KMS-11 (cell line): ENCODE measurements around the gene OR10G2.

Experiments used
- H2AFZ ChIP-seq: fragments of 200-600 bp; sonication (generic); 2 replicates; pipeline ENCODE4 v1.6.1; 2016; ENCODE audit warnings: antibody characterized with exemption, mixed run types, low read depth
- H3K27ac ChIP-seq: fragments of 200-600 bp; sonication (generic); 2 replicates; pipeline ENCODE4 v1.6.1; 2016; ENCODE audit warnings: mild to moderate bottlenecking, mixed run types
- H3K27me3 ChIP-seq: fragments of 200-600 bp; sonication (generic); 2 replicates; pipeline ENCODE4 v1.6.1; 2017; ENCODE audit warnings: mild to moderate bottlenecking, low read depth, mixed run types, moderate library complexity; ENCODE audit not compliant: insufficient read depth
- H3K36me3 ChIP-seq: fragments of 200-600 bp; sonication (generic); 2 replicates; pipeline ENCODE4 v1.6.1; 2017; ENCODE audit warnings: mild to moderate bottlenecking, mixed run types; ENCODE audit not compliant: insufficient read depth
- H3K4me1 ChIP-seq: fragments of 200-600 bp; sonication (generic); 2 replicates; pipeline ENCODE4 v1.6.1; 2016; ENCODE audit warnings: mild to moderate bottlenecking, low read depth, mixed run types; ENCODE audit not compliant: poor library complexity, severe bottlenecking
- H3K4me2 ChIP-seq: fragments of 200-600 bp; sonication (generic); 2 replicates; pipeline ENCODE4 v1.7.0; 2016; ENCODE audit warnings: mild to moderate bottlenecking, mixed run types
- H3K4me3 ChIP-seq: fragments of 200-600 bp; sonication (generic); IDR thresholded peaks from 2 replicates; pipeline ENCODE4 v1.6.1; 2017; ENCODE audit warnings: low read depth, low read length, mixed read lengths; ENCODE audit not compliant: insufficient read depth
- H3K79me2 ChIP-seq: fragments of 200-600 bp; sonication (generic); 2 replicates; pipeline ENCODE4 v1.6.1; 2016; ENCODE audit warnings: low read depth, mixed run types; ENCODE audit not compliant: insufficient read depth
- H3K9ac ChIP-seq: fragments of 200-600 bp; sonication (generic); 2 replicates; pipeline ENCODE4 v1.6.1; 2016; ENCODE audit warnings: mild to moderate bottlenecking, mixed run types
- H4K20me1 ChIP-seq: fragments of 200-600 bp; sonication (generic); 2 replicates; pipeline ENCODE4 v1.6.1; 2016; ENCODE audit warnings: mild to moderate bottlenecking, mixed run types; ENCODE audit not compliant: insufficient read depth
- CTCF ChIP-seq: fragments of 200-600 bp; sonication (generic); conservative IDR thresholded peaks from 2 replicates; pipeline ENCODE4 v1.6.1; 2017; ENCODE audit warnings: low read depth, mild to moderate bottlenecking, antibody characterized with exemption, low read length, moderate library complexity, mixed read lengths

Gene OR10G2

DNA sequence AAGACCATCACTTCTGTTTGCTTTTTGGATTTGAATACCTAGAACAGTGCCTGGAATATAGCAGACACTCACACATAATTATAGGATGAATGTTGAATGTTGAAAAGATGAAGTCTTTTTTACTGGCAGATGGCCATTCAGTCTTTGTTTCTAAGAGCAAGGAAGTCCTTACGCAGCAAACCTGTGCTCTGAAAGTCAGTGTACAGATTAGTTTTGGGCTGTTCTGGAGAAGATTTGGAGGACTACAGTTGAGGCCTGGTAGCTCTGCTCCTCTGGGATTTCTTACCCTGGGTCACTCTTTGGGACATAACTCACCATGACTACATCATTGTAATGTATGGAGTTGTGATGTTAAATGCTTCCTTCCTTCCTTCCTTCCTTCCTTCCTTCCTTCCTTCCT, 22.2 kb upstream of the OR10G2 start:
- TF ChIP-seq CTCF: no peak
- no peak overlapping the region for H3K27ac ChIP-seq

DNA sequence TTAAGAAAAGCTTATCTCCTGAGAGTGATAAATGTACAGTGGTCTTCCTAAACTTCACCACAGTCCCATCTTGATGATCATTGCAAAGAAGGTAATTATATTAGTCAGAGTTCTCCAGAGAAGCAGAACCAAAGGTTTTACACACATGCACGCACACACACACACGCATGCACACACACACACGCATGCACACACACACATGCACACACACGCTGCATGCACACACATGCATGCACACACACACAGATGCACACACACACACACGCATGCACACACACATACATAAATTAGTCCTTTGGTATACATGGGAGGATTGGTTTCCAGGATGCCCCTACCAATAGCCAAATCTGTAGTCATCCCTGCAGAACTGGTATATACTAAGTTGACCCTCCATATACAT, 19.5 kb upstream of the OR10G2 start:
- Histone ChIP-seq H3K79me2 (no peaks in the 10 kb centered on the region), H3K4me3 (no peak overlapping the region), H3K27me3 (no peaks in the 10 kb centered on the region), H2AFZ (no peak overlapping the region), H3K4me1 (no peaks in the 10 kb centered on the region), H3K36me3 (no peaks in the 10 kb centered on the region), H3K4me2 (no peak overlapping the region), H3K9ac (no peak overlapping the region), H4K20me1 (no peaks in the 10 kb centered on the region), H3K27ac (no peak overlapping the region)
- TF ChIP-seq CTCF: no peak

More for the DNA sequence above, 22.2 kb upstream of the OR10G2 start:
- Histone ChIP-seq H3K36me3 (no peaks in the 10 kb centered on the region), H3K9ac (no peak overlapping the region), H3K79me2 (no peaks in the 10 kb centered on the region), H3K4me3 (no peak overlapping the region), H3K4me1 (no peaks in the 10 kb centered on the region), H3K27me3 (no peaks in the 10 kb centered on the region), H3K4me2 (no peak overlapping the region), H4K20me1 (no peaks in the 10 kb centered on the region), H2AFZ (no peak overlapping the region)

DNA sequence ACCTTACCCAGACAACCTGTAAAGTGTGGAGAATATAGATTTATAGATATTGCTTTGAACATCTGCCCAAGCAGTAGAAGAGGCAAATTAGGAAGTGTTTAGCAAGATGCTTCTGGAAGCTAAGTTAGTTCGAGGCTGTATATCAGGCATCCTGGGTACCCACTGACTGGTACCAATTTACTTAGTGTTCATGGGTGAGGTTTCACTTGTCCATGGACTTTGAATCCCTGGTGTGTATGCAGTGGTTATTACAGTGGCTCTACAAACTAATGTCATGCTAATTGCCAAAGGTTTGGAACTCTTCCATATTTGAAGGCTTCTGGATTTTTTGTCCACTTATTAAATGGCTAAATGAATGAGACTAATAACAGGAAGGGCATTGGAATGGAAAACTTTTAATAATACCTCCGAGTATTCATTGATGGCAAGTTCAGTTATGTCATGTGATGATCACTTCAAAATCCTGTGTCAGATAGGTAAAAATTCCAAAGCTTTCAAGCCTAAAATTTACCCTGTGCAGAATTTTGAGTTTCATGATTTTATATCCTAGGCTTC, 18.7 kb upstream of the OR10G2 start, which contains the start of gene OR4E2:
Gene OR4E2 (plus strand): TSS at position 505 of the 555 bp plus-strand sequence. CDS start 11,248 bp downstream, outside the sequence.
- no peaks in the 10 kb centered on the region for H4K20me1 ChIP-seq

DNA sequence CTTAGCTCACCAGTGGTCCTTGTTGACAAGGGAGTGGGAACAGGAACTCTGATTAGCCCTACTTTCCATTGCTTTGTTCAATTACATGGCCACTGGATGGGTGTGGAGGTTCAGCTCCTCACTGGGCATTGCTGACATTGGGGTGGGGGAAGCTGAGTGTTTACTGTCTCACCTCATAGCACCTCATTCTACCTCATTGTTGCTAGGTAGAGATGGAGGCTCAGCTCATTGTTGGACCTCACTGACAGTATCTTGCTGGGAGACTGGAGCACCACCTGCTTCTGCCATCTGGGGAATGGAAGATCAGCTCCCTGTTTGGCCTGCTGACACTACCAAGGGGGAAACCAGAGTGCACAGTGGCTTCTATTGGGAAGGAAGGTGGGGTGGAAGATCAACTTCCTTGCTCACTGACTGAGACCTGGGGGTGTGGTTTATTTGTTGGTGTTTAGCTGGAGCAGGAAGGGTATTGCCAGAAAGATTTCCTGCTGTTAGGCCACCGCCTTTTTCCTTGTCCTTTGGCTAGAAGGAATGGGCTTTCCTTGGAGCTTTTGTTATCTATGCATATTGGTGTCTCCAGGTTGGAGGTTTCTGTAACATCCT, 17.6 kb upstream of the OR10G2 start:
- Histone ChIP-seq H3K27ac (no peak overlapping the region), H3K4me2 (no peak overlapping the region), H4K20me1 (no peaks in the 10 kb centered on the region), H3K4me3 (no peak overlapping the region), H2AFZ (no peak overlapping the region), H3K27me3 (no peaks in the 10 kb centered on the region), H3K9ac (no peak overlapping the region), H3K79me2 (no peaks in the 10 kb centered on the region), H3K36me3 (no peaks in the 10 kb centered on the region), H3K4me1 (no peaks in the 10 kb centered on the region)
- TF ChIP-seq CTCF: no peak

More for the DNA sequence above, 18.7 kb upstream of the OR10G2 start, which contains the start of gene OR4E2:
- Histone ChIP-seq H3K4me3 (no peak within 1 kb of the TSS), H2AFZ (no peak within 1 kb of the TSS), H3K27ac (no peak within 1 kb of the TSS), H3K79me2 (no peaks in the 10 kb centered on the region), H3K36me3 (no peaks in the 10 kb centered on the region), H3K27me3 (no peaks in the 10 kb centered on the region), H3K4me2 (no peak within 1 kb of the TSS), H3K9ac (no peak within 1 kb of the TSS), H3K4me1 (no peaks in the 10 kb centered on the region)
- TF ChIP-seq CTCF: no peak
